ENCODE measurements around the gene SLC18A2.

The SLC18A2 gene

GRCh38 chr10:117306674-117307073 lies 65.8 kb downstream of the SLC18A2 start:
- Histone ChIP-seq H3K27me3 (ENCODE audit: control insufficient read depth in 1 of 2, insufficient read depth in 1 of 2, low read length in 2 of 2) (no peaks in the 10 kb centered on the region), H3K27ac (ENCODE audit: low read length, poor library complexity, severe bottlenecking) (no peak overlapping the region), H3K36me3 (ENCODE audit: control insufficient read depth in 1 of 2, insufficient read depth in 2 of 2, low read depth in 1 of 2, low read length in 2 of 2) (peaks cover 2 to 3% of the 10 kb centered on the region in 2 experiments), H3K9ac (ENCODE audit: low read length) (no peak overlapping the region), H2BK12ac (ENCODE audit: low read length in 2 of 2) (no peak overlapping the region), H4K91ac (ENCODE audit: low read length) (no peak overlapping the region), H3K18ac (ENCODE audit: low read depth in 1 of 2, low read length in 2 of 2) (no peak overlapping the region), H3K9me3 (ENCODE audit: control insufficient read depth, low read length) (no peaks in the 10 kb centered on the region), H2BK5ac (ENCODE audit: low read depth, low read length, poor library complexity, severe bottlenecking) (no peak overlapping the region), H3K4me2 (ENCODE audit: low read length, poor library complexity, severe bottlenecking) (no peak overlapping the region), H3K4me1 (ENCODE audit: control insufficient read depth, insufficient read depth, low read depth, low read length) (no peaks in the 10 kb centered on the region), H3K14ac (ENCODE audit: low read length in 2 of 2) (no peak overlapping the region), H3K4ac (ENCODE audit: low read depth in 1 of 2, low read length in 2 of 2) (no peak overlapping the region), H3K4me3 (ENCODE audit: insufficient read depth in 1 of 2, low read depth in 1 of 2, low read length in 2 of 2) (no peak overlapping the region), H2AFZ (ENCODE audit: low read depth, low read length) (no peak overlapping the region), H3K79me1 (replicated peaks; ENCODE audit: low read length, poor library complexity, severe bottlenecking) (peaks cover 14% of the 10 kb centered on the region), H4K8ac (ENCODE audit: low read length) (no peak overlapping the region), H2AK5ac (ENCODE audit: low read length, severe bottlenecking) (no peak overlapping the region), H2BK120ac (ENCODE audit: low read depth, low read length) (no peak overlapping the region), H3K23ac (ENCODE audit: low read length in 2 of 2) (no peak overlapping the region), H2BK15ac (ENCODE audit: low read depth, poor library complexity, severe bottlenecking) (no peak overlapping the region)
- no peak for DNase-seq

- Histone ChIP-seq H2AFZ (ENCODE audit: low read depth, low read length) (no peak overlapping the region), H3K27me3 (ENCODE audit: control insufficient read depth in 1 of 2, insufficient read depth in 1 of 2, low read length in 2 of 2) (no peaks in the 10 kb centered on the region), H2BK12ac (ENCODE audit: low read length in 2 of 2) (no peak overlapping the region), H3K79me1 (replicated peaks; ENCODE audit: low read length, poor library complexity, severe bottlenecking) (peaks cover 8% of the 10 kb centered on the region), H3K14ac (ENCODE audit: low read length in 2 of 2) (no peak overlapping the region), H3K36me3 (ENCODE audit: control insufficient read depth in 1 of 2, insufficient read depth in 2 of 2, low read depth in 1 of 2, low read length in 2 of 2) (peaks cover 0 to 29% of the 10 kb centered on the region in 2 experiments), H3K18ac (ENCODE audit: low read depth in 1 of 2, low read length in 2 of 2) (no peak overlapping the region), H2BK120ac (ENCODE audit: low read depth, low read length) (no peak overlapping the region), H3K9me3 (ENCODE audit: control insufficient read depth, low read length) (no peaks in the 10 kb centered on the region), H3K23ac (ENCODE audit: low read length in 2 of 2) (no peak overlapping the region), H2BK15ac (ENCODE audit: low read depth, poor library complexity, severe bottlenecking) (no peak overlapping the region), H3K4me2 (ENCODE audit: low read length, poor library complexity, severe bottlenecking) (no peak overlapping the region), H3K4me3 (ENCODE audit: insufficient read depth in 1 of 2, low read depth in 1 of 2, low read length in 2 of 2) (no peak overlapping the region), H2BK5ac (ENCODE audit: low read depth, low read length, poor library complexity, severe bottlenecking) (no peak overlapping the region), H3K27ac (ENCODE audit: low read length, poor library complexity, severe bottlenecking) (no peak overlapping the region), H3K4me1 (ENCODE audit: control insufficient read depth, insufficient read depth, low read depth, low read length) (no peaks in the 10 kb centered on the region), H3K4ac (ENCODE audit: low read depth in 1 of 2, low read length in 2 of 2) (no peak overlapping the region), H2AK5ac (ENCODE audit: low read length, severe bottlenecking) (no peak overlapping the region), H3K9ac (ENCODE audit: low read length) (no peak overlapping the region), H4K8ac (ENCODE audit: low read length) (no peak overlapping the region), H4K91ac (ENCODE audit: low read length) (no peak overlapping the region)
- no peak for DNase-seq
- WGBS = 100% methylated on average over 2 of the region's 5 CpGs
Measured at GRCh38 chr10:117311261-117311660, 70.3 kb downstream of the SLC18A2 start.

- Histone ChIP-seq H3K79me1 (replicated peaks; ENCODE audit: low read length, poor library complexity, severe bottlenecking) (peaks cover 13% of the 10 kb centered on the region), H3K36me3 (ENCODE audit: control insufficient read depth in 1 of 2, insufficient read depth in 2 of 2, low read depth in 1 of 2, low read length in 2 of 2) (peaks cover 0 to 34% of the 10 kb centered on the region in 2 experiments), H2AFZ (ENCODE audit: low read depth, low read length) (no peak overlapping the region), H3K4me3 (ENCODE audit: insufficient read depth in 1 of 2, low read depth in 1 of 2, low read length in 2 of 2) (no peak overlapping the region), H4K8ac (ENCODE audit: low read length) (no peak overlapping the region), H3K4ac (ENCODE audit: low read depth in 1 of 2, low read length in 2 of 2) (no peak overlapping the region), H3K4me1 (ENCODE audit: control insufficient read depth, insufficient read depth, low read depth, low read length) (no peaks in the 10 kb centered on the region), H3K27me3 (ENCODE audit: control insufficient read depth in 1 of 2, insufficient read depth in 1 of 2, low read length in 2 of 2) (no peaks in the 10 kb centered on the region), H3K14ac (ENCODE audit: low read length in 2 of 2) (no peak overlapping the region), H2BK120ac (ENCODE audit: low read depth, low read length) (no peak overlapping the region), H3K9me3 (ENCODE audit: control insufficient read depth, low read length) (no peaks in the 10 kb centered on the region), H3K9ac (ENCODE audit: low read length) (no peak overlapping the region), H2AK5ac (ENCODE audit: low read length, severe bottlenecking) (no peak overlapping the region), H2BK15ac (ENCODE audit: low read depth, poor library complexity, severe bottlenecking) (no peak overlapping the region), H3K27ac (ENCODE audit: low read length, poor library complexity, severe bottlenecking) (no peak overlapping the region), H3K18ac (ENCODE audit: low read depth in 1 of 2, low read length in 2 of 2) (no peak overlapping the region), H3K4me2 (ENCODE audit: low read length, poor library complexity, severe bottlenecking) (no peak overlapping the region), H4K91ac (ENCODE audit: low read length) (no peak overlapping the region), H3K23ac (ENCODE audit: low read length in 2 of 2) (no peak overlapping the region), H2BK12ac (ENCODE audit: low read length in 2 of 2) (no peak overlapping the region), H2BK5ac (ENCODE audit: low read depth, low read length, poor library complexity, severe bottlenecking) (no peak overlapping the region)
- no peak for DNase-seq
- WGBS = 95% methylated on average over 3 of the region's 4 CpGs
Measured at GRCh38 chr10:117312430-117312829, 71.5 kb downstream of the SLC18A2 start.

GRCh38 chr10:117313641-117314040 lies 72.7 kb downstream of the SLC18A2 start:
- no peak overlapping the region for H2BK12ac ChIP-seq (ENCODE audit: low read length in 2 of 2)
- H3K27ac ChIP-seq (ENCODE audit: low read length, poor library complexity, severe bottlenecking) = no peak overlapping the region
- H2AFZ ChIP-seq (ENCODE audit: low read depth, low read length) = no peak overlapping the region
- H3K4me2 ChIP-seq (ENCODE audit: low read length, poor library complexity, severe bottlenecking) = no peak overlapping the region
- no peak overlapping the region for H2BK15ac ChIP-seq (ENCODE audit: low read depth, poor library complexity, severe bottlenecking)
- H3K4me3 ChIP-seq (ENCODE audit: insufficient read depth in 1 of 2, low read depth in 1 of 2, low read length in 2 of 2) = no peak overlapping the region
- no peak for DNase-seq
- 87% methylated on average over 1 of the region's 1 CpG for WGBS
- no peak overlapping the region for H2BK5ac ChIP-seq (ENCODE audit: low read depth, low read length, poor library complexity, severe bottlenecking)
- no peaks in the 10 kb centered on the region for H3K9me3 ChIP-seq (ENCODE audit: control insufficient read depth, low read length)
- H3K18ac ChIP-seq (ENCODE audit: low read depth in 1 of 2, low read length in 2 of 2) = no peak overlapping the region
- H3K79me1 ChIP-seq (replicated peaks; ENCODE audit: low read length, poor library complexity, severe bottlenecking) = peaks cover 11% of the 10 kb centered on the region
- no peaks in the 10 kb centered on the region for H3K27me3 ChIP-seq (ENCODE audit: control insufficient read depth in 1 of 2, insufficient read depth in 1 of 2, low read length in 2 of 2)
- H3K4ac ChIP-seq (ENCODE audit: low read depth in 1 of 2, low read length in 2 of 2) = no peak overlapping the region
- no peak overlapping the region for H3K9ac ChIP-seq (ENCODE audit: low read length)
- no peak overlapping the region for H4K91ac ChIP-seq (ENCODE audit: low read length)
- H4K8ac ChIP-seq (ENCODE audit: low read length) = no peak overlapping the region
- no peak overlapping the region for H2AK5ac ChIP-seq (ENCODE audit: low read length, severe bottlenecking)
- no peak overlapping the region for H3K14ac ChIP-seq (ENCODE audit: low read length in 2 of 2)
- H3K4me1 ChIP-seq (ENCODE audit: control insufficient read depth, insufficient read depth, low read depth, low read length) = no peaks in the 10 kb centered on the region
- no peak overlapping the region for H3K23ac ChIP-seq (ENCODE audit: low read length in 2 of 2)
- H2BK120ac ChIP-seq (ENCODE audit: low read depth, low read length) = no peak overlapping the region
- H3K36me3 ChIP-seq (ENCODE audit: control insufficient read depth in 1 of 2, insufficient read depth in 2 of 2, low read depth in 1 of 2, low read length in 2 of 2) = peaks cover 0 to 45% of the 10 kb centered on the region in 2 experiments
